ENCODE measurements around the gene PLPP3.
A peak's percentile ranks its signal among the peaks of the same experiment; 100 is the strongest.

Gene PLPP3

DNA sequence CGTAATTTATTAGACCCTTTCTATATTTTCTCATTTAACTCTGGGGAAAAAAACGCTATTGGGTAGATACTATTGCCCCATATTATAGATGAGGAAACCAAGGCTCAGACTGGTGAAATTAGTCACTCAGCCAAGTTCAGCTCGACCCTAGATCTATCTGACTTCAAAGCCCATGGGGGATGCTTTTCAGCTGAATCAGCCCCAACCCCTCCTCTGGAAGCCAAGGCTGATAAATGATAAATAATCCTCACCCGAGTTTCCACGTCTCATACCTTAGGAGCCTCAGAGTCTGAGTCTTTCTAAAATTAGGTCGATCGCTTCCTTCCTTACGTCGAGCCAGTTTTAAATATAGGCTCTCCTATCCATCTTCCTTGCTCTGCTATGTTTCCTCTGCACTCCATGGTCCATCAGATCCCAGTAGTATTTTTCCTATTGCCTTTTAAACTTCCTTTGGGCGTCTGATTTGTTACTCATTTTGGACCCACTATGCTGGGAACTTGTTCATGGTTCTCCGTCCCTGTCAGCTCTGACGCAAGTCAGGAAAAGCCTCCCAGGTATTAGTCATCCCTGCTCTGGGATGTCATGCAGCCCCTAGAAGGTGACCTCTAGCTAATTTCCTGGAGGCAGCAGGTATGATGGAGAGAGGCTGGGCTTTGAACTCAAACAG lies 122.8 kb downstream of the PLPP3 start:
- no peak for FAIRE-seq

DNA sequence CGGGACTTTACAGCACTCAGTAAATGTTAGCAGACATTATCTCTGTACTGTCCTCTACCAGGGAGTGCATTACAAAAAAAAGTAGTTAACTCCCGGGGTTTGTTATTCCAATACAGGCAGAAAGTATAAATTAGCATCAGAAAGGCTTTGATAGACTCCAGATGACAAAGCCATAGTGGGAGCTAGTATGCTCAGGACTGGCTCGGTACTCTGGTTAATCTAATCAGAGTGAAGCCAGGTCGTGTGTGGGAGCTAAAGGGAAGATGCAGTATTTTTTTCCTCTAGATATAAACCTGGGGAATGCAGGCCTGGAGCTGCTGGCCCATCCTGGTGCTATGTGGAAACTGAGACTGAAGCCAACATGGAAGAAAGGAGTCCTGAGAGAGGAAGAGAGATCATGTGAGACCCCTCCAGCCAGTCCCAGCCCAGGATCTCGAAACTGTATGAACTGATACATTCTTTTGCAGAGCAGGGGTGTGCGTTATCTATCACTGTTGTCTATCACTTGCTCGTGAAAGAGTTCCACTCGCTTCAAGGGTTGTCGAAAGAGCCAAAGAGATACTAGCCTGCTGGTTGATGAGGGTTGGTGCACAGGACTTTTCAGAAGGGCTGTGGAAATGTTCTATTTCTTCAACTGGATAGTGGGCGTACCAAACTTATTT lies 125.8 kb downstream of the PLPP3 start:
- no peak for FAIRE-seq

DNA sequence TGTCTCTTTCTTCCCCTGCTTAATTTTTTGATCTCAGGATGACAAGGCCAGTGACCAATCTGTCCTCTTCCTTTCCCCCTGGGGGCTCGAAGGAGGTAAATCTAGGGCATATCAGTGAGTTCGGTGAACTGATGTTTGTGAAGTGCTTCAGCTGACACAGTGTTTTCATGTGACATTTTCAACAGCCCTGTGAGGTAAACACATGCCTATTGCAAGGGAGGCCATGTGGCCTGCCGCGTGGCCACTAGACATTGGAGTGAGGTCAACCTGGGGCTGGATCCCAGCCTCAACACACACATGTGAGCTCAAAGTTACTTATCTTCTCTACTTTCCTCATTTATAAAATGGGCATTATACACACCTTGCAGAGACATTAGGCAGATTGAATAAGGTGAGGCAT lies 126.3 kb downstream of the PLPP3 start:
- no peak for FAIRE-seq

DNA sequence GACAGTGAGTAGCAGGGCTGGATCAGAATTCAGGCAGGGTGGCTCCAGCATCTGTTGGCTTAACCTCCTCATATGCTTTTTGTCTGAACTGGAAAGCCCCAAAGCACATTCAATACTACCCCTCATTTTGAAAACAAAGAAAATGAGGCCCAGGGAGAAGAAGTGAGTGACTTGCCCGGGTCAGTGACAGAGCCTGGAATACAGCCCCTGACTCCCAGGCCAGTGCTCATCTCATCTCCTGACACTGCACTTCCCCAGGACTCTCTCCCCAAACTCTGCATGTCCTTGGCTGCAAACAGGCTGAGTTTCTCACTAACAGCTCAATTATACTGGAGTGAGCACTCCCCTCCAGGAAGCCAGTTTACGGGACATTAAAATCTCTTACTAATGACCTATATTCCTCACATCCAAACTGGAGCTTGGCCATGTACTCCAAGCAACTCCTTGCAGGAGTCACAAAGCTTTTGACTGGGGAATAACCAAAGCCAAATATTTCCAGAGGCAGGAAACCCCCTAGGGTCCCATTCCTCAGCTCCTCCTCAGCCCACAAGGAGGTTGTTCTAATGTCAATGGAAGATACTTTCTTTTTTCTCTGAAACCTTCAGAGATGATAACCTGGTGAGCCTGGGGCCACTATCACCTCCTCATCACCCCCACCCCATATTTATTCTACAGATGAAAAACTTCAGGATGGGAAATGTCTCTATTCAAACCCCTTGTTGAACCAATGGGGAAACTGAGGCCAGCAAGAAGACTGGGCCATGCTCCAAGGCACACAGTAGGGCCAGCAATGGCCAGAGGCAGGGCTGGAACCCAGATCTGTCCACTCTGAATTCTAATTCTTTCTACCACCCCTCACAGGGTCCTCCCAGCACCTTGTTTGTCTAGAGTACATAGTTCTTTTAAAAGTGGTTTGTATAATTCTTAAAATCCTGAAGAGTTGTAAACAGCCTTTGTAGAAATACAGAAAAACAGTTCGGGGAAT lies 127.0 kb downstream of the PLPP3 start:
- no peak for FAIRE-seq

DNA sequence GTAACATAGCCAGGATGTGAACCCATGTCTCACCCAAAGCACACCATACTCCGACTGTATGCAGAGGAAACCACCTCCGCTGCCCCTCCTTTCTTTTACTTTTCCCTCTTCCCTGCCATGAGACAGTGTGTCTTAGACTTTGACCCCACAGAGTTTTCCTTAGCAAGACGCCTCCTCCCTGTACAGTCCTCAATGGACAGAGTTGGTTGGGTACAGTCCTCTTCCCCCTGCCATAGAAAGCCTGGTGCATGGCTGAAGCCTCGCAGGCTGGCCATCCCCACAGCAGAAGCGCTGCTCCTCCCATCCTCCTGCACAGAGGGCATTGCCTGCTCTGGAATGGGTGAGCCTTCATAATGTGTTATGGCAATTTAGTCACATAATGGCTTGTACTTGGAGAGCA lies 127.9 kb downstream of the PLPP3 start:
- peak; percentile 38 for FAIRE-seq

DNA sequence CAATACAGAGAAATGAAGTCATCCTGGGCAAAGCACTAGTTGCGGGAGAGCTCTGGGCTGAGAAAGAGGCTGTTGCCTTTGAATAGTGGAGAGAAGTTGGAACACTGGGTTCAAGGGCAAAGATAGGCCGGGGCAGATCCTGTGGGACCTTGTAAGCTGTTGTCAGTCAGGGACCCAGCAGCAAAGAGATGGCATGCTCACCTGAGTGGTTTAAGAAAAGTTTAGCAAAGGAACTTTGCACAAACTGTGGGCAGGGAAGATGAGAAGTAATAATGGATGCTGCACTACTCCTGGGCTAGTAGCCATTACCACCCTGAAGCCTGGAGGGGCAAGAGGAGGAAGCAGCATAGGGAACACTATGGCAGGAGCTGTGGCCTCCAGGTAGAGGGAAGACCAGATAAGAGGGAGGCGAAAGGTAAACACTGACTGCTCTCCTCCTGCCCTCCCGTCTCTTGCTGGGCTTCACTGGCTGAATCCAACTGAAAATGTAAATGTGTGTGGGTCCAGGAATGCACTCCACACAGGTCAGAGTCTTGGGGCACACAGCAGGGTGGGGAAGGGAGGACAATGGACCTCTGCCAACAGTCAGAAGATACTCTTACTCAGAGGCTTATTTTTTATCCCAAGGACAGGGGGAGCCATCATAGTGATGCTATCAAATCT lies 129.2 kb downstream of the PLPP3 start:
- no peak for FAIRE-seq

DNA sequence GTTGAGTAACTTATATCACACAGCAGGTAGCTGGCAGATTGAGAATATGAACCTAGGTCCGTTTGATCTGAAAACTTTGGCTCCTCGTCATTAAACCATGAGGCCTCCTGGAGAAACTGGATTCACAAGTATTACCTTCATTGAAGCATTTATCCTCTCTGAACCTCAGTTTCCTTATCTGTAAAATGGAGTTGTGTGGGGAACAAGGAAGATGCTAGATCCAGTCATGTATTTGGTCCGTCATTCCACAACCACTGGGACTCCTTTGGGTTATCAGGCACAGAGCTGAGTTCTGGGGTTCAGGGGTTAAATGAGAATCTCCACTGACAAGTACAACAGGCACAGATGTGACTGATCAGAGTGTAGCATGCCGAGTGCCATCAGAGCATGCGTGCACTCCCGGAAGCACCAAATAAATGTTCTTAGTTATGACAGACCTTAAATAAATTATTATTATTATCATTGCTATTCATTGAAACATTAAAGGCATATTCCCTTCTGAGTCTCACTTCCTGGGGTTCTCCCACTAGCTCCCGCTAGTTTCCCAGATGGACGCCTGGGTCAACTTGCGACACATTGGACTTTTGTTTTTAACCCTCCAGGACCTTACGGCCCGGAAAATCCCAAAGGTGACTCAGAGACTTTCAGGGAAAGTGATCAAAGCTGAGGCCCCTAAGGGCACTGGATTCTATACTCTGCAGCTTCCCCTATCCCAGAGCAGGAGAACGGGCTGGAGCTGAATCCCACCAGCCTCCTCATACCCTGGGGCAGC lies 130.6 kb downstream of the PLPP3 start:
- FAIRE-seq, result no peak

DNA sequence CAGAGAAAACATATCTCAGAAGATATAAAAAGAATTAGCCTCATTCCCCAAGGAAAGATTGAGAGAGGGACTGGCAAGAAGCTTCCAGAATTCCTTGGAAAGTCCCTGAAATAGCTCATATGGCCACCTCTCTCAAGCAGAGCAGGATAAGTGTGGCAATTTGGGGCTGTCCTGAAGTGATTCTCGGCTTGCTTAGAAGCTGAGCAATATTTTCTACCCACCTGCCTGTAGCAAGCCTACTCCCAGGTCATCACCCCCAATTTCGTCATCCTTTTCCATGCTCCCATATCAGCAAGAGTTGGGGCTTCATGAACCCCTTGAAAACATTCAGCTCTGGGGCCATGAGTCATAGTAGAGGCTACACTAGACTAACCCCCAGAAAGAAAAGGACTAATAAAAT lies 131.5 kb downstream of the PLPP3 start:
- FAIRE-seq, result no peak

DNA sequence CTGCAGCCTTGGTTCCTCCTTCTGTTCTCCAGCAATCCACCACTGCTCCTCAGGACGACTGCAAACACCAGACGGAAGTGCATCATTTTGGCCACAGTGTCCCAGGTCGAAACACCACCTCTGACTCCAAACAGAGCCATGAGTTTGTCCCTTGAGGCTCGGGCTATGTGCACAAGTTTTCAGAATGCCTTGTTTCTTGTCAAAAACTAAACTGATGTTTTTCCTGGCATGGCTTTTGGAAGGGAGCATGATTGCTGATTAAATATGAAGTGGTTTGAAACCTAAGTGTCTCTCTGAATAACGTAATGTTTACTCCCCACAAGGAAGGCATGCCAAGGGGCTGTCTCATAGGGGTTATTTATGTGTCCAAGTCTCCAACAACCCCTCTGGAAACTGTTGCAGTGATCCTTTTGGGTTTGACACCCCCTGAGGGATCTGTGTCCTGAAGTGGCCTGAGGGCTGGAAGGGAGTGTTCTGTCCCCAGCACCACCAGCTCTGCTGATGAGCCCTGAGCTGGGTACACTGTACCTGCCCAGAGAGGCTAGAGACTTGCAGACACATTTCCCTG lies 132.7 kb downstream of the PLPP3 start:
- FAIRE-seq, result no peak

DNA sequence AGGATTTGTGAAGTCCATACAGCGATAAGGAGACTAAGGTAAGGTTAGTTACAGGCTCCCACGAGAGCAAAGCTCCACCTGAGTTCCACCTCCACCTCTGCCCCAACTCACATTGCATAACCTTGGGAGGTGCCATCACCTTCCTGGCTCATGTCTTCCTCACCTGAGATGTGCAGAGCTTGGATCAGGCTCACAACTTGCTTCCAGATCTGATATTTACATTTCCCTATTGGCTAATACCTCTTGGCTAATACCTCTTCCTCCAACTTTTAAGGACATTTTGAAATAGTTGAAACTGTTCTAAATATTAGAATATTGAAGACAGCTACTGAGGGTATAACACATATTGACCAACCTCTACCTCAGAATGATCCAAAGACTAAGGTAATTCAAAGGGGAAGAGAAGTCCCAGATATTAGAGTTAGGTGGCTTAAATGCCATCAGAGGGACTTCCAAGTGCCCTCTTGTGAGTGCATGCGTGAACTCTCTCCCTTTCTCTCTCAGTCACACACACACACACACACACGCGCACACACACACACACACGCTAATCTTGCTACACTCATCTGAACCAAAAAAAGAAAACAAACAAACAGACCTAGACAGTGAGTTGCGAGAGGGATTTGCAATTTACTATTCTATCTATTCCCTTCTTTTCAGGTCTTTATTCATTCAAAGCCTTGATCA lies 134.3 kb downstream of the PLPP3 start:
- no peak for FAIRE-seq

Measured in colon (tissue), 2 donors.